Kidney (tissue), 14 donors: ENCODE results near the gene CFAP251. TPM values are rescaled to one million over a fixed set of nuclear protein-coding genes. Genes with fewer than 3 reads are reported as not detected.

Experiments used
- DNase-seq, 5 donors: peaks; one replicate each; pipeline ENCODE4 v3.0.0-alpha.2; 2013 to 2020
- FAIRE-seq: peaks from 2 replicates; lab custom pipeline; 2012; peaks lifted over from hg19 to GRCh38; lab: Jason Lieb, UNC
- H3K27ac ChIP-seq, 2 donors: one replicate each; pipeline ENCODE4 v1.7.0; 2013; ENCODE audit warnings: low read depth in 2 of 2, low read length in 2 of 2, inconsistent platforms in 1 of 2
- H3K27me3 ChIP-seq: one replicate; pipeline ENCODE4 v1.7.1; 2013; ENCODE audit warnings: low read length, inconsistent platforms; ENCODE audit not compliant: control insufficient read depth, insufficient read depth
- H3K36me3 ChIP-seq, 3 donors: one replicate each; pipeline versions ENCODE4 v1.7.0 to v1.7.1; 2013; ENCODE audit warnings: low read length in 3 of 3, control low read depth in 1 of 3, inconsistent platforms in 1 of 3; ENCODE audit not compliant: insufficient read depth in 3 of 3, control insufficient read depth in 2 of 3
- H3K4me1 ChIP-seq, 3 donors: one replicate each; pipeline versions ENCODE4 v1.7.0 to v1.7.1; 2013; ENCODE audit warnings: low read length in 3 of 3, inconsistent platforms in 1 of 3, low read depth in 1 of 3; ENCODE audit not compliant: control insufficient read depth in 2 of 3, insufficient read depth in 2 of 3
- H3K4me3 ChIP-seq, 3 donors: one replicate each; pipeline versions ENCODE4 v1.7.0 to v1.8.1; 2013; ENCODE audit warnings: low read length in 3 of 3, control low read depth in 1 of 3, inconsistent platforms in 1 of 3
- H3K9ac ChIP-seq, 3 donors: one replicate each; pipeline versions ENCODE4 v1.7.0 to v1.7.1; 2013; ENCODE audit warnings: low read length in 3 of 3, control low read depth in 1 of 3, inconsistent platforms in 1 of 3
- H3K9me3 ChIP-seq, 3 donors: one replicate each; pipeline versions ENCODE4 v1.7.0 to v1.7.1; 2013; ENCODE audit warnings: low read length in 3 of 3, control low read depth in 1 of 3, inconsistent platforms in 1 of 3; ENCODE audit not compliant: control insufficient read depth in 2 of 3, insufficient read depth in 1 of 3
- intact Hi-C: fragments of 100-400 bp; cut with DNase I; formaldehyde crosslinking; loops from one replicate; pipeline ENCODE4 v1.11.1; 2022
- polyA plus RNA-seq: library from polyadenylated mRNA; stranded (reverse); fragments of 350-450 nt; fragmentation: Illumina TruSeq; extraction: RNeasy Lipid Tissue Mini Kit (QIAGEN cat#74804); gene quantifications from one replicate; pipeline ENCODE4 v1.2.3, GENCODE V29; 2014; ENCODE audit warnings: low read depth, low replicate concordance; ENCODE audit not compliant: insufficient read depth
- total RNA-seq: library from RNA; stranded (reverse); fragmentation: NEBNext Ultra II Directional; extraction: Animal tissue kit (Norgen Biotek cat#: 25700); gene quantifications from one replicate; pipeline ENCODE4 v1.2.1, GENCODE V29; 2021
- TF ChIP-seq, protein P1 (sequence below): IDR thresholded peaks from 3 replicates; pipeline ENCODE4 v1.5.1; 2012; ENCODE audit warnings: mild to moderate bottlenecking, moderate library complexity, borderline replicate concordance; ENCODE audit not compliant: insufficient read depth; ENCODE audit errors: extremely low read depth
- donor health status: control.
- donor health status: control.
- donor health status: control.
- donor health status: control.
- donor health status: control.
- donor health status: DM: yes; HTN: yes; CAD: no.
- donor health status: Normal renal cell carcinoma (clear cell type).

Gene CFAP251
- total and polyA plus RNA-seq, 2 donors from 2014 or later = 2.9 to 10.8 TPM

DNA sequence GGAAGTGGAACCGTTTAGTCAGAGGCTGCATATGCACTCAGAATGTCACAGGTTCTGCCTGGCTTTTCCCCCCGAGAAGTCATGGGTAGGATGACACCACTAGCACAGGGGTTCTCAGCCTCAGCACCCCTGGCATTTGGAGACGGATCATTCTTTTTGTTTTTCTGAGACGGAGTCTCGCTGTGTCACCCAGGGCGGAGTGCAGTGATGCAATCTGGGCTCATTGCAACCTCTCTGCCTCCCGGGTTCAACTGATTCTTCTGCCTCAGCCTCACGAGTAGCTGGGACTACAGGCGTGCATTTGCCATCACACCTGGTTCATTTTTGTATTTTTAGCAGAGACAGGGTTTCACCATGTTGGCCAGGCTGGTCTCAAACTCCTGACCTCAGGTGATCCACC lies 131.4 kb downstream of the CFAP251 start:
- DNase-seq (no peak), FAIRE-seq (no peak)
- no peaks in the 10 kb centered on the region for H3K27me3 ChIP-seq
- H3K9me3 ChIP-seq = no peaks in the 10 kb centered on the region
- H3K27ac ChIP-seq = no peak overlapping the region
- peaks cover 0 to 13% (median 2%) of the 10 kb centered on the region in 3 donors for H3K36me3 ChIP-seq
- no peak overlapping the region for H3K4me3 ChIP-seq
- H3K4me1 ChIP-seq = peaks cover 0 to 21% (median 8%) of the 10 kb centered on the region in 3 donors
- TF ChIP-seq, protein P1, sequence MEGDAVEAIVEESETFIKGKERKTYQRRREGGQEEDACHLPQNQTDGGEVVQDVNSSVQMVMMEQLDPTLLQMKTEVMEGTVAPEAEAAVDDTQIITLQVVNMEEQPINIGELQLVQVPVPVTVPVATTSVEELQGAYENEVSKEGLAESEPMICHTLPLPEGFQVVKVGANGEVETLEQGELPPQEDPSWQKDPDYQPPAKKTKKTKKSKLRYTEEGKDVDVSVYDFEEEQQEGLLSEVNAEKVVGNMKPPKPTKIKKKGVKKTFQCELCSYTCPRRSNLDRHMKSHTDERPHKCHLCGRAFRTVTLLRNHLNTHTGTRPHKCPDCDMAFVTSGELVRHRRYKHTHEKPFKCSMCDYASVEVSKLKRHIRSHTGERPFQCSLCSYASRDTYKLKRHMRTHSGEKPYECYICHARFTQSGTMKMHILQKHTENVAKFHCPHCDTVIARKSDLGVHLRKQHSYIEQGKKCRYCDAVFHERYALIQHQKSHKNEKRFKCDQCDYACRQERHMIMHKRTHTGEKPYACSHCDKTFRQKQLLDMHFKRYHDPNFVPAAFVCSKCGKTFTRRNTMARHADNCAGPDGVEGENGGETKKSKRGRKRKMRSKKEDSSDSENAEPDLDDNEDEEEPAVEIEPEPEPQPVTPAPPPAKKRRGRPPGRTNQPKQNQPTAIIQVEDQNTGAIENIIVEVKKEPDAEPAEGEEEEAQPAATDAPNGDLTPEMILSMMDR = no peak
- no peak overlapping the region for H3K9ac ChIP-seq
- intact Hi-C loops = no loop called here

DNA sequence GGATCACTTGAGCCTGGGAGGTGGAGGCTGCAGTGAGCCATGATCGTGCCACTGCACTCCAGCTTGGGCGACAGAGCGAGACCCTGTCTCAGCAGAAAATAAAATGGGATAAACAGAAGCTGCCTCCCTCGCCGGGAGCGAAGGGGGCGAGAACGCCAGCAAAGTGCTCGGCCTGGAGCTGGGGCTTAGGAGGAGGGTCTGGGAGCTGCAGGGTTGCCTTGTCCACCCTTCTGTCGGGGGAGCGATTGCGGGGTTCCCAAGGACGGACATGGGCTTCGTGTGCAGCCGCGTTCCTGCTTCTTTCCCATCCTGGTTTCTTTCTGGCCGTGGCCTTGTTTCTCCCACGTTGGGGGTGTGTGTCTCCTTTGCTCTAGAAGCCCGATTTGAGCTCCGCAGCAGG lies 132.3 kb downstream of the CFAP251 start:
- H3K9me3 ChIP-seq = no peaks in the 10 kb centered on the region
- no peak overlapping the region for H3K4me3 ChIP-seq
- no peak for FAIRE-seq
- H3K27ac ChIP-seq = peak overlapping the region; percentile 66 to 90
- peaks cover 0 to 18% (median 0%) of the 10 kb centered on the region in 3 donors for H3K36me3 ChIP-seq
- peak overlapping the region in 1 of 3 donors; percentile 61 for H3K9ac ChIP-seq
- peaks cover 0 to 21% (median 11%) of the 10 kb centered on the region in 3 donors for H3K4me1 ChIP-seq
- DNase-seq = no peak
- TF ChIP-seq, protein P1 = no peak
- no peaks in the 10 kb centered on the region for H3K27me3 ChIP-seq
- intact Hi-C loops = no loop called here

GRCh38 chr12:122051231-122051876 lies 133.0 kb downstream of the CFAP251 start:
- Histone ChIP-seq H3K36me3 (peaks cover 0 to 16% (median 0%) of the 10 kb centered on the region in 3 donors), H3K9me3 (no peaks in the 10 kb centered on the region), H3K4me1 (peaks cover 0 to 21% (median 11%) of the 10 kb centered on the region in 3 donors), H3K4me3 (no peak overlapping the region), H3K9ac (peak overlapping the region in 1 of 3 donors; percentile 61), H3K27me3 (no peaks in the 10 kb centered on the region), H3K27ac (peak overlapping the region; percentile 66 to 90)
- TF ChIP-seq, protein P1 = no peak
- intact Hi-C loops = no loop called here
- no peak for FAIRE-seq
- DNase-seq = peak in 2 of 5 donors; percentile 42 to 77
